ENCODE measurements around the gene LBR.

- TF ChIP-seq CTCF (IDR thresholded peaks at IDR 0.05) (no peak), POLR2AphosphoS5 (IDR thresholded peaks at IDR 0.05; ENCODE audit: insufficient read depth in 1 of 2, low read depth in 1 of 2) (no peak)
These were observed 3.4 kb upstream of the LBR start for GRCh38 chr1:225431081-225431863.
